ENCODE results near the gene MADD. TPM values are rescaled to one million over a fixed set of nuclear protein-coding genes. Genes with fewer than 3 reads are reported as not detected.

MADD gene
- total RNA-seq, 4 donors from 2014 or later, result 32.8 to 74.7 (median 35.3) TPM

DNA sequence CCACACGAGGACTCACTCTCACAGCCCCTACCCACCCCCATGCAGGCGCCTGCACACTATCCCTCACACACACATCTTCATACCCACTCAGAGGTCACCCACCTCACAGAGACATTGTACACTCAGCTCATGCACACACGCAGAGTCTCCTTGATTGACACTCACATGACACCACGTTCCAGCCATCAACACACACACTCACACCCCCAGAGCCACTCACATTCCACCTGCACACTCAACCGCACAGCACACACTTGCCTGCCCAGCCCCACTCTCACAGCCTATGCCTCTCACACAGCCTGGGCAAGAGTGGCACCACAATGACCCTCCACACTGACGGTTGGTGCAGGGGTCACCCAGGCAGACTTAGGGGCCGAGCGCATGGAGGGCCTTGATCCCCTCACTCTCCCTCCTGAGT, 106.2 kb downstream of the MADD start:
- ATAC-seq (ENCODE audit: low FRiP score) (no peak), DNase-seq (ENCODE audit: low spot score) (no peak)
- TF ChIP-seq, protein P1, sequence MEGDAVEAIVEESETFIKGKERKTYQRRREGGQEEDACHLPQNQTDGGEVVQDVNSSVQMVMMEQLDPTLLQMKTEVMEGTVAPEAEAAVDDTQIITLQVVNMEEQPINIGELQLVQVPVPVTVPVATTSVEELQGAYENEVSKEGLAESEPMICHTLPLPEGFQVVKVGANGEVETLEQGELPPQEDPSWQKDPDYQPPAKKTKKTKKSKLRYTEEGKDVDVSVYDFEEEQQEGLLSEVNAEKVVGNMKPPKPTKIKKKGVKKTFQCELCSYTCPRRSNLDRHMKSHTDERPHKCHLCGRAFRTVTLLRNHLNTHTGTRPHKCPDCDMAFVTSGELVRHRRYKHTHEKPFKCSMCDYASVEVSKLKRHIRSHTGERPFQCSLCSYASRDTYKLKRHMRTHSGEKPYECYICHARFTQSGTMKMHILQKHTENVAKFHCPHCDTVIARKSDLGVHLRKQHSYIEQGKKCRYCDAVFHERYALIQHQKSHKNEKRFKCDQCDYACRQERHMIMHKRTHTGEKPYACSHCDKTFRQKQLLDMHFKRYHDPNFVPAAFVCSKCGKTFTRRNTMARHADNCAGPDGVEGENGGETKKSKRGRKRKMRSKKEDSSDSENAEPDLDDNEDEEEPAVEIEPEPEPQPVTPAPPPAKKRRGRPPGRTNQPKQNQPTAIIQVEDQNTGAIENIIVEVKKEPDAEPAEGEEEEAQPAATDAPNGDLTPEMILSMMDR (IDR thresholded peaks at IDR 0.05), result no peak

DNA sequence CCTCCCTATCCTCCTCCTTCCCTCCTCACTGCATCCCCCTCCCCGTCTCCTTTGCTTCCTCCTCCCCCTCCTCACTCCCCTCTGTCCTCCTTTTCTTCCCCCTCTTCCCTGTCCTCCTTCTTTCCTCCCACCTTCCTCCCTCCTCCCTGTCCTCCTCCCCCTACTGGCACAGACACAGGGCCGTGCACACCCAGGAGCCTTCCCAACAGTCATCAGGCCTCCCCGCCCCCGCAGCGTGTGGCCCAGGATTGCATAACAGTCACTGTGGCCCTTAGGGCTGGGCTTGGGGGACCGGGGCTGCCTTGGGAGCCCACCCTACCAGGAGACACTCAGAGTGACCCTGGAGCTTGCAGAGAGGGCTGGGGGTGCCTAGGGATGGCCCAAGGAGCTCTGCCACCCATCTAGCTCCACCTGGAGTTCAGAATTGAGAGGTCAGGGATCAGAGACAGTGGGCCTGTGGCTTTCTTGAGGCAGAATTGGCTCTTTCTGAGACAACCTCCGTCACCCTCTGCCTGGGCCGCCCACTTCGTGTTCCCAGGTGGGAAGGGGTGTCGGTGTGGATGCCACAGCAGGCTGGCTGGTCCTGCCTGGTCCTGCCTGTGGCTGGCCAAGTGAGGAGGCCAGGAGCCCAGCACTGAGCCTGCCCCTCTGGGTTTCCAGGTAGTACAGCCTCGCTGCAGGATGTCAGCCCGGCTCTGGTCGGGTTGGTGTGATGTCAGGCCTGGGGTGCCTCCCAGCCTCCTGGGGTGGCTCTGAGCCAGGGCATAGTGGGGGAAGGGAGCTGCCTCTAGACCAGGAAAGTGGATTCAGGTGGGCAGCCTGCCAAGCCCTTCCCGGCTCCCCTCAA, 106.8 kb downstream of the MADD start:
- no peak for DNase-seq (ENCODE audit: low spot score)
- TF ChIP-seq, protein P1 (IDR thresholded peaks at IDR 0.05), result no peak
- no peak for ATAC-seq (ENCODE audit: low FRiP score)

DNA sequence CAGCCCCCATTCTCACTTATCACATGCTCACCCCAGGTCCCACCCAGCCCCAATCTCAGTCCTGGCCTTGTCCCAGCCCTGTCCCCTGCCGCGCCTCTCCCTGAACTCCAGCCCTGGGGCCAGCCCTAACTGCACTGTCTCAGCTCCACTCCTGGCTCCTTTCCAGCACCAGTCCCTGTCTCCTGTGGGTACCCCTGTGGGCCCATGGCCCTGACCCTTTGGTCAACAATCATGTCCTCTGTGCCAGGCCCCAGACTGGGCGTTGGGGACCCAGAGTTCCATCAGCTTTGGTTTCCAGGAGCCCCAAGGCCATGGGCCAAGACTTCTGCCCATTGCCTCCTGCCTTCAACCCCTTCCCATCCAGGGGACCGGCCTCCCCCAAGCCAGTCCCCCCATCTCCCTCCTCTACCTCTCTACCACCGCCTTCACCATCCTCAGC, 107.7 kb downstream of the MADD start:
- ATAC-seq (ENCODE audit: low FRiP score), result no peak
- no peak for DNase-seq (ENCODE audit: low spot score)
- TF ChIP-seq, protein P1 (IDR thresholded peaks at IDR 0.05), result no peak

DNA sequence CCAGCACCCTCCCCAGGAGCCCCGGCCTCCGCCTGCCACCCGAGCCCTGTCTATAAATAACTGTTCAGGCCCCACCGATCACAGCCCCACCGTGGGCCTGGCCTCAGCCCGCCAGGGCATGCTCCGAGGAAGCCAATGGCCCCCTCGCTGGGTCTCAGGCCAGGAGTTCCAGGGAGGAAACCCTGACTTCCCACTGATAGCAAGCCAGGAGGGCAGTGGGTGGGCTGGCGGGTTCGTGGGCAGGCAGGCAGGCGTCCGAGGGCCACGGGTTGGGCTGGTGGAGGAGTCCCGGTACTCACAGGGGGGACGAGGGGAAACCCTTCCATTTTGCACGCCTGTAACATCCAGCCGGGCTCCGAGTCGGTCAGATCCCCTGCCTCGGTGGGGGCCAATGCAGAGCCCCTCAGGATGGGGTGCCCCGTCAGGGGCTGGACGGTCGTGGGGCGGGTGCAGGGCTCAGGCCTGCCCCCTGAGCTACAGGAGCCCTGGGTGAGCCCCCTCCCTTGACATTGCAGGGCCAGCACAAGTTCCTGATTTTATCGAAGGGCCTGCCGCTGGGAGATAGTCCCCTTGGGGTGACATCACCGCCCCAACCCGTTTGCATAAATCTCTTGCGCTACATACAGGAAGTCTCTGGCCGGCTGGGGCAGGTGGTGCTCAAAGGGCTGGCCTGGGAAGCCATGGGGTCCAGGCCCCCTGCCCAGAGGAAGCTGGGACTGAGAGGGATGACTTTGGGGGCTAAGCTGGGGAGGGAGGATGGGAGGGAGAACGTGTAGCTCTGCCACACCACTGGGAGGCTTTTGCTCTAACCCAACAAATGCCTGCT, 108.3 kb downstream of the MADD start, which contains the start of gene SPI1:
SPI1 (minus strand) TSS at position 538 of the 826 bp plus-strand sequence; CDS start at position 344, 194 bp downstream.
- ATAC-seq (ENCODE audit: low FRiP score), result peak; percentile 16
- DNase-seq (ENCODE audit: low spot score), result no peak
- TF ChIP-seq, protein P1 (IDR thresholded peaks at IDR 0.05), result no peak

DNA sequence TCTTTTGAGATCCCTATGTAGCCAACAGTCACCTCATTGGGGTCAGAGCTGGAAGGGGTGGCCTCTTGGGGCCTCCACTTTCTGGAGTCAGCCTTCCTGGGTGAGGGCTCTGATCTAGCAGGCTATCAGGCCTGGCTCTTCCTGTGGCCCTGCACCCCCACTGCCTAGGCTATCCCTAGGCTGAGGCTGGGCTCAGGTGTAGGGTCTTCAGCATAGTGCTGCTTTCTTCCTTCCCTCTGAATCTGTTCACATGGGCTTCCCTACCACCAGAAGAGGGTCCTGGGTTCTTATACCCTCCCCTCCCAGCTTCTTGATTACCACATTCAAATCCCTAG, 108.9 kb downstream of the MADD start:
- no peak for ATAC-seq (ENCODE audit: low FRiP score)
- TF ChIP-seq, protein P1 (IDR thresholded peaks at IDR 0.05), result no peak
- DNase-seq (ENCODE audit: low spot score), result no peak

DNA sequence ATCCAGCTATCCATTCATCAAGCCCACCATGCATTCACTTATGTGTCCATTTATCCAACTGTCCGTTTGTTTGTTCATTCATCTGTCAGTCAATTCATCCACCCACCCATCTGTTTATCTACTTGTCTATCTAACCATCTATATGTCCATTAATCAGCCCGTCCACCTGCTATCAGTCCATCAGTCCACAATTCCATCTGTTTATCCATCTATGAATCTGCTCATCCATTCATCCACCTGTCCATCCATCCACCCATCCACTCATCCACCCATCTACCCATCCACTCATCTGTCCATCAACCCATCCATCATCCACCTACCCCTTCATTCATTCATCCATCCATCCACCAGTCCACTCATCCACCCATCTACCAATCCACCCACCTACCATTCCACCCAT, 109.4 kb downstream of the MADD start:
- no peak for ATAC-seq (ENCODE audit: low FRiP score)

More for the DNA sequence above, 109.4 kb downstream of the MADD start:
- no peak for DNase-seq (ENCODE audit: low spot score)
- TF ChIP-seq, protein P1 (IDR thresholded peaks at IDR 0.05), result no peak

Other genes starting within 250 kb of the MADD start
- gene ARFGAP2, start 93.3 kb upstream of the MADD start, total RNA-seq, result 100 to 1,000 TPM in 3 of 4 donors, 10 to 100 TPM in 1; 82.3 to 179 (median 108) TPM
- 10 to 100 TPM; 11.2 to 47.4 (median 16.8) TPM for gene PACSIN3, start 83.7 kb upstream of the MADD start, total RNA-seq
- 10 to 100 TPM; 12.1 to 27.6 (median 14.2) TPM for gene DDB2, start 55.2 kb upstream of the MADD start, total RNA-seq
- gene ACP2, start 21.3 kb upstream of the MADD start, total RNA-seq, result 10 to 100 TPM; 44.1 to 70.2 (median 55.4) TPM
- 100 to 1,000 TPM in 2 of 4 donors, 10 to 100 TPM in 2; 68.6 to 228 (median 100) TPM for gene NR1H3, start 12.1 kb upstream of the MADD start, total RNA-seq
- gene MYBPC3, start 82.6 kb downstream of the MADD start, total RNA-seq, result under 1 TPM; 0.19 to 0.79 (median 0.21) TPM
- gene SPI1, start 108.4 kb downstream of the MADD start, total RNA-seq, result 10 to 100 TPM; 25.0 to 69.4 (median 48.4) TPM
- gene SLC39A13, start 138.5 kb downstream of the MADD start, total RNA-seq, result 10 to 100 TPM; 41.5 to 57.1 (median 50.6) TPM
- gene PSMC3, start 156.3 kb downstream of the MADD start, total RNA-seq, result 100 to 1,000 TPM in 3 of 4 donors, 10 to 100 TPM in 1; 90.1 to 142 (median 123) TPM
- gene RAPSN, start 179.0 kb downstream of the MADD start, total RNA-seq, result under 1 TPM in 2 of 4 donors, not detected in 2; 0.24 to 0.37 TPM